Kasumi-1 (cell line): ENCODE data around the gene TIMP3.

Source experiments
- DNase-seq, 2 experiments: peaks; one replicate each; lab custom pipeline; 2025; lab: John Stamatoyannopoulos, UW

Gene TIMP3

GRCh38 chr22:32882774-32883530 is 81.4 kb downstream of the TIMP3 start:
- DNase-seq, result peak; percentile 18 to 30

DNA sequence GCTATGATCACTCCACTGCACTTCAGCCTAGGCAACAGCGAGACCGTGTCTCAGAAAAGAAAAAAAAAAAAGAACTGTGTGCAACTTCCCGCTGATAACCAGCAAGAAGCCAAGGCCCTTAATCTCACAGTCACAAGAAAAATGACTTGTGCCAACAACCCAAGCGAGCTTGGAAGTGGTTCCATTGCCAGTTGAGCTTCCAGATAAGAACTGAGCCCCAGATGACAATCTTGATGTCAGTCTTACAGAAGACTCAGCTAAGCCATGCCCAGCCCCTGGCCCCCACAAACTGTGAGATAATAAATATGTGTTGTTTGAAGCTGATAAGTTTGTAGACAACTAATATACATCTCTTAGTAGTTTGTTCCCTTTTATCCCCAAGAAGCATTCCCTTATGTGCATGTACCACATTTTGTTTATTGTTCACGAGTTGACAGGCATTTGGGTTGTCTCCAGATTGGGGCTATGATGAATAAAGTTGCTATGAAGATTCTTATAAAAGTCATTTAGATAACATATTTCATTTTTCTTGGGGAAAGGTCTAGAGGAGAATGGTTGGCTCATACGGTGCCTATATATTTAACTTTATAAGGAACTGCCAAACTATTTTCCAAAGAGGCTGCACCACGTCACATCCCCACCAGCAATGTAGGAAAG is 85.9 kb downstream of the TIMP3 start:
- no peak for DNase-seq

GRCh38 chr22:32888976-32889375 is 87.5 kb downstream of the TIMP3 start:
- no peak for DNase-seq

GRCh38 chr22:32896891-32897290 is 95.4 kb downstream of the TIMP3 start:
- DNase-seq, result no peak

DNA sequence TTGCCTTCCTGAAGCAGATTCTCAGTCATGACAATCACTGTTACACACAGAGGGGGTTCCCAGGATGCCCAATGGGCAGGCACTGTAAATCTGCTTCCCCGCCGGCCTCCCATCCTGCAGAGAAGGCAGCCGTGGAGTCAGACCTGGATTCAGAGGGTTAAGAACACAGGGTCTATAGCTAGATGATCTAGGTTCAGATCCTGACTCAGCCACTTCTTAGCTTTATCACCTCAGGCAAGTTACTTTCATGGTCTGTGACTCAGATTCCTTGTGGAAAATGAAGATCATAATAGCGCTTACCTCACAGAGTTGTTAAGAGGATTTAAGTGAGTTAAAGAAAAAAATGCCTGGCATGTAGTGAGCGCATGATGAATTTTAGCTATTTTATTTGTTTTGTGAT is 95.9 kb downstream of the TIMP3 start:
- no peak for DNase-seq

DNA sequence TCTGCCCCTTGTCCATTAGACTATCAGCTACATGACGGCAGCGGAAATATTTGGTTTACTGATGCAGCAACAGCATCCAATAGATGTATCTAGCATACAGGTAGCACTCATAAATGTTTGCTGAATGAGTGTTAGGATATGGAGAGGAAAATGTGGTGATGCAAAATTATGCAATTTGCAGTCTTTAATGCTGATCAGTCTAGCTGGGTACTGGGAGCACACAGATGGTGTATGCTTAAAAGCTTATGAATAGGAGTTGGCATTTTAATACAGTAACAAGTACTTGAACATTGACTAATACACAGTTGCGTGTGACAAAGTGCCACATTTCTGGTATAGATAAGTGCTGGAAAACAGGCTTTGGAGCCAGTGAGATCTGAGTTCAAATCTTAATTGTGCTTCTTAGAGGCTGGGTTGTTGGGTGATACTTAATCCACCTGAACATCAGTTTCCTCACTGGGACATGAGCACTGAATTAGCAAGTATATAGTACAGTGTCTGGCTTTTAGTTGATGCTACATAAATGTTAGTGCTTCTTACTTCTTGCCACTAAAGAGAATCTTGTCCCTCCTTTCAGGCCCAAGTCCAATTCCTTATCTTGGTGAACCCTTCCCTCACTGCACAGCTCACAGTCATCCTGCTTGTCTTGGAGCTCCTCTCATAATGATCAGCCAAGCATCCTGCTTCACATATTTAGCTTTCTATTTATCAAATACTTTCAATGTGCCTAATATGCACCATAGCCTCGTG is 99.6 kb downstream of the TIMP3 start:
- no peak for DNase-seq

DNA sequence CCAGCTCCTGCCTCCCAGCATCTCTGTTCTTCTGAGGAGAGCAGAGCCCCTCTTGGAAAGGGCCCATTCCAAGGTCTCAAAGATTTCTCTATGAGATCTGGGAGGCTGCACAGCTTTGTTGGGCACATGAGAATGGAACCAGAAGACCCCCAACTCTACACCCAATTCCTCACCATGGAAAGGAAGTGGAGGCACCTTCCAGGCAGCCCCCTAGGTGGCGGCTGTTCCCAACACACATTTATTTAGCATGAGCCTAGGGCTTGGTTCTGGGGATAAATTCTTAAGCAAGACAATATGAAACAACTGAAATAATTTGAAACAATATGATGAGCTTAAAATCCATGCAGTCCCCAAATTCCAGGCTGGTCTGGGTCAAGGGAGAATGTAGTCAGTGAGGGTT is 100.4 kb downstream of the TIMP3 start:
- no peak for DNase-seq

- DNase-seq, result no peak
These were observed 102.0 kb downstream of the TIMP3 start for GRCh38 chr22:32903507-32903906.

GRCh38 chr22:32904044-32904443 is 102.5 kb downstream of the TIMP3 start:
- DNase-seq, result peak in 1 of 2 experiments; percentile 3

GRCh38 chr22:32905400-32905799 is 103.9 kb downstream of the TIMP3 start:
- no peak for DNase-seq

DNA sequence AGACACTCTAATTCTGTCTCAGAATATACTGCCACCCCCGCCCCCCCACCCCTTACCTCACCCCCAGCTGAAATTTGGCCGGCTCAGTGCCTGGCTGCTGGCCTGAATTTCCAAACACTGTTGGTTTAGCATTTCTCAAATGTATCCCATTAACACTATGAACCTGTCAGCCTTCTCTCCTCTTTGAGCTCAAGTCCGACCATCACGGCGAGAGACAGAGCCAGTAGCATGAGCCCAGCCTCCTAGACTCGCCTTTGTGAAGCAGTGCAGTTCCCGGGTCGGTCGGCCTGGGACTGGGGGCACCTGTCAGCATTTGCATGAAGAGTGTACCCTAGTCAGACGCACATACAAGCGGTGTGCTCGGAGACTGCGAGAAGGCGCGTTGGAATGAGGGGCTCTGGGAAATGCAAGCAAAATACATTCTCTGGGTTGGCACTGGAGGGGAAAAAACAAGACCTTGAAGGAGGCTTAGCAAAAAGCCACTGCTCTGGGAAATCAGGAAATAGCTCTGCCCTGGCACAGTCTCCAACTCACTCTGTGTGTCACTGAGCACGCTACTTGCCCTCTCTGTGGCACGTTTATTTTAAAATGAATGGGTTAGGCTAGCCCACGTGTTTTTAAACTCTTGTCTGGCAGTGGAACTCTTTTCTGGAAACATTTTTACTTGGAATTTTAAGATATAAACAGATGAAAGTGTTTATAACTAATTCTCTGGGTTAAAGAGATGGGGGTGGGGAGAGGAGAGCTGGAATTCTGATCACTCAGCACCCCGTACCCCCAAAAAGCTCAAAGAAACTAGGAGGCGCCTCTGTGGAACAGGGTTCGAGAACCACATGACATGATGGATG is 108.3 kb downstream of the TIMP3 start:
- DNase-seq, result no peak

DNA sequence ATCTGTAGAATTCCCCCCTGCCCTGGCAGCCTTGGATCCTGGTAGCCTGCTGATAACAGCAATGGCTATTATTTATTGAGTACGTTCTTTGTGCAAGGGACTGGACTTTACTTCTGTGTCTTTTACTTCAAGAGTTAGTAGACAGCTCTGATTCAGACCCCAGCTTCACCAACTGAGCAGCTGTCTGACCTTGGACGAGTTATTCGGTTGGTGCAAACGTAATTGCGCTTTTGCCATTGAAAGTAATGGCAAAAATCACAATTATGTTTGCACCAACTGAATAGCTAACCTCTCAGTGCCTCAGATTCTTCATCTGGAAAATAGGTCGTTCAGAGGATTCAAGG is 108.9 kb downstream of the TIMP3 start:
- DNase-seq, result no peak

GRCh38 chr22:32911503-32911902 is 110.0 kb downstream of the TIMP3 start:
- DNase-seq, result no peak
